MM.1S (cell line): ENCODE data around the gene PAM16.

Source experiments
- DNase-seq: peaks from one replicate; pipeline ENCODE4 v3.0.0-alpha.2; 2015
- H2AFZ ChIP-seq: fragments of 300-600 bp; sonication (generic); 2 replicates; pipeline ENCODE4 v1.6.0; 2016; ENCODE audit warnings: antibody characterized with exemption, low read length
- H3F3A ChIP-seq: fragments of 300-600 bp; sonication (generic); 2 replicates; pipeline ENCODE4 v1.6.1; 2016; ENCODE audit warnings: mild to moderate bottlenecking, antibody characterized with exemption, low read length, moderate library complexity, mixed read lengths; ENCODE audit not compliant: insufficient read depth
- H3K27ac ChIP-seq: fragments of 300-600 bp; sonication (generic); 2 replicates; pipeline ENCODE4 v1.5.1; 2016; ENCODE audit warnings: mild to moderate bottlenecking, low read length
- H3K27me3 ChIP-seq: fragments of 300-600 bp; sonication (generic); replicated peaks from 2 replicates; pipeline ENCODE4 v1.6.0; 2016; ENCODE audit warnings: low read length; ENCODE audit not compliant: insufficient read depth
- H3K36me3 ChIP-seq: fragments of 300-600 bp; sonication (generic); replicated peaks from 2 replicates; pipeline ENCODE4 v1.6.1; 2016; ENCODE audit warnings: mild to moderate bottlenecking, low read length, mixed read lengths; ENCODE audit not compliant: insufficient read depth
- H3K4me1 ChIP-seq: fragments of 300-600 bp; sonication (generic); 2 replicates; pipeline ENCODE4 v1.6.1; 2016; ENCODE audit warnings: low read length, mixed read lengths
- H3K4me2 ChIP-seq: fragments of 300-600 bp; sonication (generic); 2 replicates; pipeline ENCODE4 v1.6.0; 2016; ENCODE audit warnings: low read depth, low read length
- H3K4me3 ChIP-seq: fragments of 300-600 bp; sonication (generic); 2 replicates; pipeline ENCODE4 v1.5.1; 2016; ENCODE audit warnings: low read length, mixed read lengths
- H3K79me2 ChIP-seq: fragments of 300-600 bp; sonication (generic); 2 replicates; pipeline ENCODE4 v1.6.1; 2016; ENCODE audit warnings: mixed run types, low read length, mixed read lengths
- H3K9ac ChIP-seq: fragments of 300-600 bp; sonication (generic); 2 replicates; pipeline ENCODE4 v1.6.1; 2016; ENCODE audit warnings: low read length, mixed read lengths
- H3K9me2 ChIP-seq: fragments of 300-600 bp; sonication (generic); replicated peaks from 2 replicates; pipeline ENCODE4 v1.6.1; 2016; ENCODE audit warnings: mild to moderate bottlenecking, low read length, mixed read lengths; ENCODE audit not compliant: insufficient read depth
- H3K9me3 ChIP-seq: fragments of 300-600 bp; sonication (generic); replicated peaks from 2 replicates; pipeline ENCODE4 v1.6.1; 2016; ENCODE audit warnings: mild to moderate bottlenecking, low read length, mixed read lengths; ENCODE audit not compliant: insufficient read depth
- H4K20me1 ChIP-seq: fragments of 300-600 bp; sonication (generic); 2 replicates; pipeline ENCODE4 v1.6.1; 2016; ENCODE audit warnings: mild to moderate bottlenecking, low read length, moderate library complexity, mixed read lengths; ENCODE audit not compliant: insufficient read depth
- EZH2 ChIP-seq: fragments of 300-600 bp; sonication (generic); optimal IDR thresholded peaks from 2 replicates; pipeline ENCODE3; 2017; ENCODE audit warnings: low read depth, mild to moderate bottlenecking, antibody characterized with exemption, low read length, mixed read lengths
- EZH2phosphoT487 ChIP-seq: fragments of 300-600 bp; sonication (generic); IDR thresholded peaks from 2 replicates; pipeline ENCODE4 v1.6.1; 2018; ENCODE audit warnings: antibody characterized with exemption, low read length
- TF ChIP-seq, protein P1 (sequence below): fragments of 300-600 bp; sonication (generic); IDR thresholded peaks from 2 replicates; pipeline ENCODE4 v1.5.1; 2016; ENCODE audit warnings: antibody characterized with exemption, low read length, mixed read lengths

The PAM16 gene

DNA sequence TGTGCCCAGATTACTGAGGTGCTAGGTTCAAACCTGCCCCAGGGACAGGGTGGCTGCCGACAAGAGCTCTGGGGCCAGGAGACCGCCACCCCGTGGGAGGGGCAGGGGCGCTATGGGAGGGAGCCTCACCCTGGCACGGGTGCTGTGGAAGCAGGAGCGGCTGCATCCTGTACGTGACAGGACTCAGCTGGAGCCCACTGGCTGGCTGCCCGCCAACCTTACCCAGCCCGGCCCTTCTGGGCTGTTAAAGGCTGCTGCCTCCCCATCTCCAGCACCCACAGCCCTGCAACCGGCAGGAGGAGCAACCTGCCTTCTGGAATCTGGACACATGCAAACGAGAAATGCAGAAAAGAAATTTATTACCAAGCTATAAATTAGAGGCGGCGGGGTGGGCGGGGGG lies 11.2 kb downstream of the PAM16 start:
- Histone ChIP-seq H3K9me3 (no peaks in the 10 kb centered on the region), H4K20me1 (no peaks in the 10 kb centered on the region; the same call in 1 of the 2 replicates), H3K36me3 (no peaks in the 10 kb centered on the region), H2AFZ (no peak overlapping the region), H3K4me3 (no peak overlapping the region), H3K9me2 (no peaks in the 10 kb centered on the region), H3K4me2 (no peak overlapping the region), H3K9ac (no peak overlapping the region), H3K27ac (no peak overlapping the region), H3F3A (peaks cover 2% of the 10 kb centered on the region; the same call in 1 of the 2 replicates), H3K4me1 (no peaks in the 10 kb centered on the region), H3K27me3 (no peaks in the 10 kb centered on the region), H3K79me2 (peaks cover 15% of the 10 kb centered on the region)
- DNase-seq = no peak
- no peak for TF ChIP-seq EZH2
- no peak for TF ChIP-seq EZH2phosphoT487
- TF ChIP-seq, protein P1, sequence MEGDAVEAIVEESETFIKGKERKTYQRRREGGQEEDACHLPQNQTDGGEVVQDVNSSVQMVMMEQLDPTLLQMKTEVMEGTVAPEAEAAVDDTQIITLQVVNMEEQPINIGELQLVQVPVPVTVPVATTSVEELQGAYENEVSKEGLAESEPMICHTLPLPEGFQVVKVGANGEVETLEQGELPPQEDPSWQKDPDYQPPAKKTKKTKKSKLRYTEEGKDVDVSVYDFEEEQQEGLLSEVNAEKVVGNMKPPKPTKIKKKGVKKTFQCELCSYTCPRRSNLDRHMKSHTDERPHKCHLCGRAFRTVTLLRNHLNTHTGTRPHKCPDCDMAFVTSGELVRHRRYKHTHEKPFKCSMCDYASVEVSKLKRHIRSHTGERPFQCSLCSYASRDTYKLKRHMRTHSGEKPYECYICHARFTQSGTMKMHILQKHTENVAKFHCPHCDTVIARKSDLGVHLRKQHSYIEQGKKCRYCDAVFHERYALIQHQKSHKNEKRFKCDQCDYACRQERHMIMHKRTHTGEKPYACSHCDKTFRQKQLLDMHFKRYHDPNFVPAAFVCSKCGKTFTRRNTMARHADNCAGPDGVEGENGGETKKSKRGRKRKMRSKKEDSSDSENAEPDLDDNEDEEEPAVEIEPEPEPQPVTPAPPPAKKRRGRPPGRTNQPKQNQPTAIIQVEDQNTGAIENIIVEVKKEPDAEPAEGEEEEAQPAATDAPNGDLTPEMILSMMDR = no peak

DNA sequence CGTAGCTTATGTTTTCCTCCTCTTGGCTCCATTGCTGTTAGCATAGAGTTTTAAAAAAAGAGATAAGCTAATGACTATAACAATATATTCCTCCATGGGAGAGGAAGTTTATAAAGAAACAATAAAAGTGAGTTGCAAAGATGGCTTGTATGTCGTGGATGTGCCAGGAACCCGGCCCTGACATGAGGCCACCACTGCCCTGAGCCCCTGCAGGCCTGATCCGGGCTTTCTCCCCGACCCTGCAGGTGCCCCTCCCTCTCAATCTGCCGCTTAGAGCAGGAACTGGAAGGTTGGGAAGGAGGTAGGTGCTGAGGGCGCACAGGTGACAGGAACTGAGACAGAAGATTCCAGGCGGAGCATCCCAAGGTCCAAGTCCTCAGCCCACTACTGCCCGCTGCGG lies 11.7 kb downstream of the PAM16 start:
- H3K4me3 ChIP-seq = no peak overlapping the region
- H3K27me3 ChIP-seq = no peaks in the 10 kb centered on the region
- H3K9ac ChIP-seq = no peak overlapping the region
- no peaks in the 10 kb centered on the region for H3K4me1 ChIP-seq
- H3K4me2 ChIP-seq = no peak overlapping the region
- H3K9me2 ChIP-seq = no peaks in the 10 kb centered on the region
- no peak for DNase-seq
- H3K9me3 ChIP-seq = no peaks in the 10 kb centered on the region
- no peaks in the 10 kb centered on the region; the same call in 1 of the 2 replicates for H4K20me1 ChIP-seq
- H3K36me3 ChIP-seq = no peaks in the 10 kb centered on the region
- H3F3A ChIP-seq = no peaks in the 10 kb centered on the region
- peaks cover 15% of the 10 kb centered on the region for H3K79me2 ChIP-seq
- no peak for TF ChIP-seq EZH2phosphoT487
- H3K27ac ChIP-seq = no peak overlapping the region
- no peak overlapping the region for H2AFZ ChIP-seq

DNA sequence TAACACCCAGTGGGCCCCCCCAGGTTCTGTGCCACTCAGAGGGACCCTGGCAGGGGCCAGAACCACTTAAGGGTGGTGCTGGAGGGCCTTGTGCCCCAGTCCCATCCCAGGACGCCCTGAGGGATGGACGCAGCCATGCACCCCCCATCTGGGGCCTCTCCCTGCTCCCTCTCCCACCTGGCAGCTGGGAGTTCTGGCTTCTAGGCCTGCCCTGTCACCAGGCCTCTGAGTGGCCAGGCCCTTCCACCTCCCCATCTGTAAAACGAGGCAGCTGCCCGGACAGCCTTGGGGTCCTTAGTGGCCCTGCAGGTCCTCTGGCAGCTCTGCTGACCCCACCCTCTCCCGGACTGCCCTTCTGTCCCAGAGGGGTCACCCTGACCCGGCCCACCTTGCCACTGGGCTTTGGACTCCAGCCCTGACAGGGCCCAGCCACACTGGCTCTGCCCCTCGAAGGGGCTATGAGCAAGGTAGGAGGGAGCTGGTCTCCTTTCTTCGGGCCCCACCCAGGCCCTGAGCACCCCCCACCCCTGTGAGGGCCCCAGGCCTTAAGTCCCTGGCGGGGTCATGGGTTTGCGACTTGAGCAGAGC lies 12.3 kb downstream of the PAM16 start:
- Histone ChIP-seq H3K4me1 (no peaks in the 10 kb centered on the region), H3K4me2 (no peak overlapping the region), H2AFZ (no peak overlapping the region), H3K9me3 (no peaks in the 10 kb centered on the region), H3K27me3 (peaks cover under 1% of the 10 kb centered on the region; the same call in 1 of the 2 replicates), H4K20me1 (no peaks in the 10 kb centered on the region; the same call in 1 of the 2 replicates), H3K27ac (no peak overlapping the region), H3K36me3 (no peaks in the 10 kb centered on the region), H3K9ac (no peak overlapping the region), H3K4me3 (no peak overlapping the region), H3F3A (no peaks in the 10 kb centered on the region), H3K9me2 (no peaks in the 10 kb centered on the region), H3K79me2 (peaks cover 11% of the 10 kb centered on the region)
- TF ChIP-seq EZH2 (no peak), EZH2phosphoT487 (no peak)
- TF ChIP-seq, protein P1 = no peak
- DNase-seq = no peak

DNA sequence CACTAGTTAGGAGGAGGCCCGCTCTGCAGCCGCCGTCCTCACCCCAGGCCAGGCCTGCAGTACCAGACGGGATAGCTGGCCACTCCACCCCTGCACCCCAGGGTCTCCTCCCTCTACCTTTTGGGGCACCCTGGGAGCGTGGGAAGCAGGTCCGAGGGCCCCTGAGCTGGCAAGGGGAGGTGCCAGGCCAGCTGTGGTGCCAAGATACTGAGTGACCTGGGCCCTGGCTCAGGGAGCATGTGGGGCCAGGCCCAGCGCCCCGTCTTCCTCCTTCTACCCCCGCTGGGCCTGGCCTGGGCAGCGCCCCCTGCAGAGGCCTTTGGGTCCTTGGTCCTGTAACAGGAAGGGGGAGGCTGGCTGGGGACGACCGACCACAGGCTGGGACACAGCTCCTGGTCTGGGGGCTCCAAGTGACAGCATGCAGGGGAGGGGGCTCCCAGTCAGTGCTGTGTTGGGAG lies 13.0 kb downstream of the PAM16 start:
- H3K79me2 ChIP-seq = peaks cover 5% of the 10 kb centered on the region
- H3K9me2 ChIP-seq = no peaks in the 10 kb centered on the region
- H3K36me3 ChIP-seq = no peaks in the 10 kb centered on the region
- H3K27ac ChIP-seq = no peak overlapping the region
- H3K9me3 ChIP-seq = no peaks in the 10 kb centered on the region
- no peak overlapping the region for H3K4me3 ChIP-seq
- no peak for DNase-seq
- no peaks in the 10 kb centered on the region for H3K4me1 ChIP-seq
- H3K27me3 ChIP-seq = peaks cover 8% of the 10 kb centered on the region
- H4K20me1 ChIP-seq = no peaks in the 10 kb centered on the region
- H3F3A ChIP-seq = no peaks in the 10 kb centered on the region
- no peak overlapping the region for H2AFZ ChIP-seq
- TF ChIP-seq EZH2phosphoT487 (no peak), EZH2 (no peak)
- TF ChIP-seq, protein P1 = no peak
- H3K4me2 ChIP-seq = no peak overlapping the region
- no peak overlapping the region for H3K9ac ChIP-seq
